LHCN-M2 (cell line): ENCODE data around the gene KTI12. TPM values are rescaled to one million over a fixed set of nuclear protein-coding genes. Genes with fewer than 3 reads are reported as not detected.

Experiments used
- DNase-seq: peaks from one replicate; pipeline ENCODE4 v3.0.0-alpha.2; 2012; ENCODE audit warnings: low read depth
- total RNA-seq: library from RNA; depleted of rRNA; stranded (reverse); fragments of >200 nt; gene quantifications from 2 replicates; pipeline ENCODE4 v1.2.3, GENCODE V29; 2014; rRNA removed

Gene KTI12
- total RNA-seq, 1 experiment from 2014 or later = 17.8 TPM

- no peak for DNase-seq
Observed at GRCh38 chr1:51986718-51987117, 46.9 kb downstream of the KTI12 start.

GRCh38 chr1:51982161-51982560 is 51.4 kb downstream of the KTI12 start:
- no peak for DNase-seq

Other genes starting within 250 kb of the KTI12 start
- gene NRDC, start 155.1 kb downstream of the KTI12 start, total RNA-seq = 57.3 and 59.6 TPM in 2 replicates
- gene RAB3B, start 43.1 kb downstream of the KTI12 start, total RNA-seq = 12.2 and 12.4 TPM in 2 replicates
- gene TXNDC12, start 21.4 kb upstream of the KTI12 start, total RNA-seq = 58.0 and 65.7 TPM in 2 replicates
- 56.1 and 68.6 TPM in 2 replicates for gene BTF3L4, start 22.5 kb upstream of the KTI12 start, total RNA-seq
- 22.5 and 23.9 TPM in 2 replicates for gene ZFYVE9, start 108.3 kb upstream of the KTI12 start, total RNA-seq